Measurements from ENCODE around the gene METTL3.
A peak's percentile ranks its signal among the peaks of the same experiment; 100 is the strongest.

The METTL3 gene

GRCh38 chr14:21525962-21526671, 15.0 kb upstream of the METTL3 start, which contains the start of gene SALL2:
SALL2 (minus strand) TSS chr14:21526346; CDS start chr14:21526127, 219 bp downstream.
- no peak for TF ChIP-seq CTCF (IDR thresholded peaks at IDR 0.05; ENCODE audit: borderline replicate concordance, insufficient read depth, low read depth, low read length)
- H3K4me3 ChIP-seq (ENCODE audit: low read depth, low read length) = peak within 1 kb of the TSS; percentile 46

DNA sequence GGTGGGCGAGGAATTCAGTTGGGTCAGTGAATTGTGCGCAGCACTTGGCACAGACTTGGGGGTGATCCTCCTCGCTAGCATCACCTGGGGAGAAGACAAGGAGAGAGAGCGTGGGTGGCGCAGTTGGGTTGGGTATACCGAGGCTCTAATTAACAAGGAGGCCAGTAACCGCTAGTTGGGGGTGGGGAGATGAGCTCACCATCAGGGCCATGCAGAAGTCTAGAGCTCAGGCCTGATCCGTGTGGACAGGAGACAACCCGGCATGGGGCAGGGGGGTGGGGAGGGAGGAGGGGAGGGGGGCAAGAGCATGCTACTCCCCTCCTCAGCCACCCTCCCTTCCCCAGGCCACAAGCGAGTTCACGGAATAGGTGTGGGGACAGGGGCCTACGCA, 14.4 kb upstream of the METTL3 start:
- TF ChIP-seq CTCF (IDR thresholded peaks at IDR 0.05; ENCODE audit: borderline replicate concordance, insufficient read depth, low read depth, low read length) = no peak
- H3K4me3 ChIP-seq (ENCODE audit: low read depth, low read length) = peak overlapping the region; percentile 46

GRCh38 chr14:21524575-21525490, 13.7 kb upstream of the METTL3 start:
- no peak overlapping the region for H3K4me3 ChIP-seq (ENCODE audit: low read depth, low read length)
- TF ChIP-seq CTCF (IDR thresholded peaks at IDR 0.05; ENCODE audit: borderline replicate concordance, insufficient read depth, low read depth, low read length) = no peak

- TF ChIP-seq CTCF (IDR thresholded peaks at IDR 0.05; ENCODE audit: borderline replicate concordance, insufficient read depth, low read depth, low read length) = no peak
- no peak overlapping the region for H3K4me3 ChIP-seq (ENCODE audit: low read depth, low read length)
Observed at GRCh38 chr14:21523203-21523602, 12.1 kb upstream of the METTL3 start.

DNA sequence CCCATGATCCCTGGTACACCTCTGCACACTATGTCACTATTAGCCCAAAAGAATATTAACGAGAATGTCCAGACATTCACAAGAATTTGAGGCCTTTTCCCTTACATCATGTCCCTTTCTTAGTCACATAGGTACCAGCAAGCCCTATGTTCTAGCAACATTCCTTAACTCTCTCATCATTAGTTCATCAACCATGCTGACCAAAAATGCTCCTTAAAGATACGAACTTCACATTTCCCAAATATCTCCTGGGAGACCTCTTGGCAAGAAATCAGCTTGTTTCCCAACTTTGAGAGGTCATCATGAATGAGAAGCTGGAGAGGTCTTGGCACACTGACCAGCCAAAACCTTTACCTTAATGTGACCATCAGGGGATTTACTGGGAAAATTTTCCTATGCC, 10.4 kb upstream of the METTL3 start:
- no peak for TF ChIP-seq CTCF (IDR thresholded peaks at IDR 0.05; ENCODE audit: borderline replicate concordance, insufficient read depth, low read depth, low read length)
- H3K4me3 ChIP-seq (ENCODE audit: low read depth, low read length) = no peak overlapping the region

DNA sequence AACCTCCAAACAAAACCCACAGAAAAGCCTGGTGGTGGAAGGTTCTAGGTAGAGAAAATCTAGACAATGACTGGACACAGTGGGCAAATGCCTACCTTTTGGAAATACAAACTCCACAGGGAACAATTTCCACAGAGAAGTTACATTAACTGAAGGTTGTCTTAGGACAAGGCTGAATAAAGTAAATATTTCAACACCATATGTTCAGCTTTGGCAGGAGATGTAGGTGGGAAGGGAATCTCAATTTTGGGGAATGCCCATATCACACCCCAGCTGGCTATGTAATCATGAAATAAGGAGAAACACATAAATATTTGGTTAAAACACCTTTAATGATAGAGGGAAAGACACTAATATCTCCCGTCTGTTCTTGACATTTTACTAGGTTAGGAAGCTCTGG, 9.6 kb upstream of the METTL3 start:
- no peak for TF ChIP-seq CTCF (IDR thresholded peaks at IDR 0.05; ENCODE audit: borderline replicate concordance, insufficient read depth, low read depth, low read length)

More for the DNA sequence above, 9.6 kb upstream of the METTL3 start:
- H3K4me3 ChIP-seq (ENCODE audit: low read depth, low read length) = no peak overlapping the region
